HG03460 (cell line): Measurements from ENCODE around the gene NAP1L5.

Source experiments
- ATAC-seq: cut with Tn5 transposase; IDR thresholded peaks from one replicate; pipeline ENCODE4 v1.9.1; 2021; ENCODE audit not compliant: unreplicated experiment

Gene NAP1L5, protein sequence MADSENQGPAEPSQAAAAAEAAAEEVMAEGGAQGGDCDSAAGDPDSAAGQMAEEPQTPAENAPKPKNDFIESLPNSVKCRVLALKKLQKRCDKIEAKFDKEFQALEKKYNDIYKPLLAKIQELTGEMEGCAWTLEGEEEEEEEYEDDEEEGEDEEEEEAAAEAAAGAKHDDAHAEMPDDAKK

DNA sequence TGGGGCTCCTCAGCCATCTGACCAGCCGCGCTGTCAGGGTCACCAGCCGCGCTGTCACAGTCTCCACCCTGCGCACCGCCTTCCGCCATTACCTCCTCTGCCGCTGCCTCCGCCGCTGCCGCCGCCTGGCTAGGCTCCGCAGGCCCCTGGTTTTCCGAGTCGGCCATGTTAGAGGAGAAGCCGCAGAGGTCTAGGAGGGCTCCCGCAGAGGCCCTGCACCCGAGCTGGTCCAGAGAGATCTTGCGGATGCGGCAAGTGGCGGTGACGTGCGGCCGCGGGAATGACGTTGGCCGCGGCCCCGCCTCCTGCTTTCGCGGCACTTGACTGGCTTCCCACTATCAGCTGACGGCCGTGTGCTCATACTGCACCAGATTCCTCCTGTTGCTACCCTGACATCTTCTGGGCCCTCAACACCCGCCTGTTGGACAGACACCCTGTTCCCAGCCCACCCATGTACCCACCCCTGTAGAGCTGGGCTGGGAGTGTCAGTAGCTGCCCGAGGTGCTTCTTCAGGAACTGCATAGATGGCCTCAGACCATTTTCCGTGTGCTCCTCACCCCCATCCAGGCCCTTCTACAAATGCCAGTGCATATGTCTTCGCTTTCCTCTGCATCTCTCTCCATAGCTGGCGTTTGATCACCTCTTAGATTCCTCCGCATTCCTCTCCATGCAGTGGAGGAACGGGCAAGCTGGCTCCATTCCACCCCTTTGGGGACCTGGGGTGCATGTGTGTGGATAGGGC lies at the start of gene NAP1L5:
NAP1L5 (minus strand) TSS at position 242 of the 742 bp plus-strand sequence; CDS start at position 167, 75 bp downstream.
- ATAC-seq = peak; percentile 95

DNA sequence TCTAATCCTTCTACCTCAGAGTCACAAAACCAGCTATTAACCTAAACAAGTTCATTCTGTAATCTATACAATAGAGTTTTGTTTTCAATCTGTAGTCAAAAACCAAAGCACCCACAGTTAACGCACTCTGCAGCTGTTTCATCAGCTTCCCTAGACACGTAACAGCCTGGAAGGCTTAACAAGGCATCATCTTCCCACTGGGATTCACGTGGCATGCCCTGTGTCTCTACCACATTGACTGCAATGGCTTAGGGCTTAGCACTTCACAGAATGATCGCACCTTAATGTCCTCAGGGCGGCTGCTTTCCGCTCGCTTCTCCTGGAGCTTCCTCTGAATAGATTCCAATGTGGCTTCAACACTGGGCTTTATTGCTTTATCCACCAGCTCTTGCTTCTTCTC lies 49.7 kb upstream of the NAP1L5 start:
- ATAC-seq = no peak

DNA sequence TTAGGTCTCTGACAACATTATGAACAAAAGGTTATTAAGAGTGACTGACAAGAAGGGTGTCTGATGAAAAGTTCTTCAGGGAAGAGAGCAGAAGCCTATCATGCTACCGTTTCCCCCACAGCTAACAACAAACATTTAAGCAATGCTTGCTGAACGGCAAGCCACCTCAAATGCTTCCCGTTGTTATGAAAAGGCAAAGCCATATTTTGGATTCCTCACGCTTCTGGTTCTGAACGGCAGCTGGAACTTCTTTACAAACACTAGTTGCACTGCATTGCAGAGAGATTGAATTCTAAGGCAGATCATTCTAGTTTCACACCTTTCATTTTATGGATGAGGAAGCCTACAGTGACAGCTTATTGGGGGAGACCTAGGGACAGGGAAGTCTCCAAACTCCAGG lies 48.6 kb upstream of the NAP1L5 start:
- no peak for ATAC-seq

DNA sequence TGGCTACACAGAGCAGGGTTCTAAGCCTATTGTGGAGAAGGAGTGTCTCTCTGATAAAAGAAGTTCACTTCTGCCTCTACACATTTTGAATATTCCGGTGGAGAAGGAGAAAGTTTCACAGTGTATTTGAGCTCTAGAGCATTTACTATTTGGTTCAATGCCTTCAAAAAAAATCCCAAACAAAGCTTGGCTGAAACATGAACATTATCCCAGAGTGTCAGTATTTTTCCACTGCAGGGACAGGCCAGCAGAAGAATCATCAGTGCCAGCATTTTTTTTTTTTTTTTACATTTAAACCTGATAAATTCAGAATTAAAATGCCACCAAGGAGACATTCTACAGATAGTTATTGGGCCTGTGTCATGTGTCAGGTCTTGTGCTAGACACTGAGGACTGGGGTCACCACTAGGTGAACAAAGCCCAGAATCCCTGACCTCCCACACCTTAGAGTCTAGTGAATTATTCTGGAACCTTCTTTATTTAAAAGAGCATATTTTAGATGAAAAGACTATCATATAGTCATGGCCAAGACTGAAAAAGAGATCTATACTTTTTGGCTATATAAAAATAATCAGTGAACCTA lies 48.0 kb upstream of the NAP1L5 start:
- no peak for ATAC-seq

DNA sequence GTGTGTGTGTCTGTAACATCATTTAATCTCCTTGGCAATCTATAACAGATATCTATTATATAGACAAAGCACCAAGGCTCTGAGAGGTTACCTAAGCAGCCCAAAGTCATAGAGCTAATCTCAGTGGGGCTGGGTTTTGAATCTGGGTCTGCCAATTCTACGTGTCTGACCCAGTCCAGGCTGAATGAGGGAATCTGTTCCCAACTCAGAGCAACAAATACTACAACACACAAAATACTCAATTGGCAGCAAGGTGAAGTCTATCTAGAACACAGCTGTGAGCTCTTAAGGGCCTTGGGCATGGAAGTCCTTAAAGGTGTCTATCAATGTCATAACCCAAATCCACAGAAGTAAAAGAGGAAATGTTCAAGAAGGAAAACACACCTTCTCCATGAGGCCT lies 47.5 kb upstream of the NAP1L5 start:
- ATAC-seq = no peak

DNA sequence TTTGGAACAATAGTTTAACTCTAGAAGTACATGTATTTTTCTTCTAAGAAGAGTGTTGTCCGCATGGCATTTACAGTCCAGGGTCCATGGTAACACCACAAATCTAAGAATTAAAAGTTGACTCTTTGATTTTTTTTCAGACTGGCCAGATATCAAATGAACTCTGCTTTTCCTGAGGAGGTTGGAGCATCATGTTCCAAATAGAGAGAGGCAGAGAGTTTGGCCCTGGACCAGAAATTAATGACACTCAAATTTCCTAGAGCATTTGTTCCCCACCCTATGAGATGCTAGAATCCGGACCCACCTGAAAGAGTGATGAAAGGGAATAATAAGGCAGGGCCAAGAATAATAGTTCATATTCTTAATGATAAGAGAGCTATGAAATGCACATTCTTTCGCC lies 47.0 kb upstream of the NAP1L5 start:
- no peak for ATAC-seq

DNA sequence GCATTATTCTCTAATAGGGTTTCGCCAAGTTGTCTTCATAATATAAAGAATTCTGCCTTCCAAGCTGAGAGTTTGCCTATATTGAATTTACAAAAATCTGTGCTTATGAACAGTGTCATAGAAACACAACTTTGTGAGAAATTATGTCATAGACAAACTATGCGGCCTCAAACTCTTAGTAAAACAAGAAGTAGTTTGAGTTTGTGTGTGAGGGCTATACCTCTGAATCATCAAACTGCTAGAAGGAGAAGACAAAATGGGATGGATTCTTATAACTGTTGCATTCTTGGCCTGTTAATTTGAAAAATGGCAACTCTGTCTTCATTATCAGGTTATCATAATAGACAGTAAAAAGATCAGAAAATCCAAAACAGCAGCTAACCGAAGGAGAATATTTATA lies 46.1 kb upstream of the NAP1L5 start:
- ATAC-seq = no peak

DNA sequence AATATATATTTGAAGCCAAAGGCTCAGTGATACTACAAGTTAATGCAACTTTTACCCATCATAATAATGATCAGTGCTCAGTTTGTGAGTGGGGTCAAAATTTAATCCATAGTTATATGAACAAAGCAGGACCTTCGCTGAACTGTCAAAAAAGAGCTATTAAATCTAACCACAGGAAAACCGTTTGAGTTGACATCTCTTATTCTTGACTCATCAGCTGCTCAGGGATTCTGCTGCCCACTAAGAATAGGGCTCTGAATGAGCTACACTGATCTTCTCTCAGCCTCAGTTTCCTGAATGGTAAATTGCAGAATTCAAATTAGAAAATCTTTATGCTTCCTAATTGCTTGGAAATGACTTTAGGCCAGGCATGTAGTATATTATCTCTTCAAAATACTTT lies 44.9 kb upstream of the NAP1L5 start:
- no peak for ATAC-seq

DNA sequence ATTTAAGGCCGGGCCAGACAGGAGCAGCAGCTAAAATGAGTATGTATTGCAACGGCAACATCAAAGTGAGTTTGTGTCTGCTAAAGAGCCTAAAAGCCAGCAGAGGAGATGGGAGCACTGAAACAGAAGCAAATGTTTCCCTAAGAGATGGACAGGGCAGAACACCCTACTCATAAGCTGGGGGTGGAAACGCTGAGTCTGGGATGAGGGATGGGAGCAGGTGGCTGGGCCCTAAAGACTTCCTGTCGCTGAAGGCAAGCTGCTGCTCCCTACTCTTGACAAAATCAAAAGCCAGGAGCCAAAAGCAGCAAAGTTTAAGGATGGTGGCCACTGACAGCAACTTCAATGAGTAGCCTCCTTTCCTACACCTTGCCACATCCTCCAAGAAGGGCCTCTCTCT lies 40.6 kb upstream of the NAP1L5 start:
- ATAC-seq = no peak

DNA sequence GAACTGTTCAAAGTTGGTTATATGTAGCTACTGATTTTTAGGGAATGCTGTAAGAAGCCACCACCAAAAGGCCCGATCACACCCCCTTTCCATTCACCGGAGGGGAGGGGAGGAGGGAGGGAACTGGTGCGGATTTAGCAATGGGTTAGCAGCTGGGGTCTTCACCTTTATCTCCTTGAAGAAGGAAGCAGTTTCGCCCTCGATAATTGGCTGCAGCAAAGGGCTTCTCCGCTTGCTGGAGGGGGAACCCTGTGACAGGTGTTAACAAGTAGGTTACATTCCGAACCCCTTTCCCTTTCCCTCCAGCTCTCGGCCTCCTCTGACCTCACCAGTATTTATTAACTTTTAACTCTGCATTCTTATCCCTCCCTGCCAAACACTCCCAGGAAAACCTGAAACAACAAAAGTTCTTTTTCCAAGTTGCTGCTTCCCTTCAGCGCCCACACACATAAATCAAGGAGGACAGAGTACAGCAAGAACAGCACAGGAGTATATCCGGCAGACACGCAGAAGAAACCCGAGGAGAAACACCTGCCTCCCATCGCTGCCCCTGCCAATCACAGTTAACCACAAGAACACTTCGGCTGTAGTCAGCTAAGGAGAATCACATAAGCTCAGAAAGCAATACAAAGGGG lies 39.8 kb upstream of the NAP1L5 start:
- peak; percentile 96 for ATAC-seq

DNA sequence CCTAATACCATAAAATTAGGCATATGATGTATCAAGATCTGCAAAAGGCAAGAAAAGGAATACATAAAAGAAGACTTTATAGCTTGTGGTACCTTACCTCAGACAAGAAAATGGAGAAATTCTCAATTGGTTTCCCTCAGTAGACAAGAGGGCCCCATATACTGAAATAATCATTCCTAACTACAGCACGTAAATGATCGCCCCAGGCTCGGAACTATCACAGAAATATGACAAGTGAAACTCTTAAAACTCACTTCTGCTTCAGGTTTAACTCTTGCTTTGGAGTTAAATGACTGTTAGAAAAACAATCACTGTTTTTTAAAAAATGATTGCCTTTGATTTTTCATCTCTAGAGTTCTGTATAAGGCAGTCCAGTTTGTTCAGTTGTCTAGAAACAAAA lies 38.6 kb upstream of the NAP1L5 start:
- no peak for ATAC-seq

DNA sequence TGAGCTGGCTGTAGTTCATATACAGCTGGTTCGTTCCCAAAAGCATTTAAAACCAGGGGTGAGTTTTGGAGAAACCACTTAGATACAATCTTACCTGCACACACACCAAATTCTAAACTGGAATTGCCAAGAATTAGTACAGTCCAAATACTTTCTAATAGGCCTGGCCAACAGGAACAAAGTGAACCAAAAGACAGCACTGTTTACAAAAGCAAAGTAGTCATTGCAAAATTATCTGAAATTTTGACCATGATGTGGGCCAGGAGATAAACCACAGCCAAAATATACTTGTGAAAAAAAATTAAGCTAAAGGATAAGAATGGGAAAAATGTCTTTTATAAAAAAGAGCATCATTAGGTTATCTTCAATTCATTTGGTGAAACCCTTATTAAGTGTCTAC lies 37.9 kb upstream of the NAP1L5 start:
- no peak for ATAC-seq

DNA sequence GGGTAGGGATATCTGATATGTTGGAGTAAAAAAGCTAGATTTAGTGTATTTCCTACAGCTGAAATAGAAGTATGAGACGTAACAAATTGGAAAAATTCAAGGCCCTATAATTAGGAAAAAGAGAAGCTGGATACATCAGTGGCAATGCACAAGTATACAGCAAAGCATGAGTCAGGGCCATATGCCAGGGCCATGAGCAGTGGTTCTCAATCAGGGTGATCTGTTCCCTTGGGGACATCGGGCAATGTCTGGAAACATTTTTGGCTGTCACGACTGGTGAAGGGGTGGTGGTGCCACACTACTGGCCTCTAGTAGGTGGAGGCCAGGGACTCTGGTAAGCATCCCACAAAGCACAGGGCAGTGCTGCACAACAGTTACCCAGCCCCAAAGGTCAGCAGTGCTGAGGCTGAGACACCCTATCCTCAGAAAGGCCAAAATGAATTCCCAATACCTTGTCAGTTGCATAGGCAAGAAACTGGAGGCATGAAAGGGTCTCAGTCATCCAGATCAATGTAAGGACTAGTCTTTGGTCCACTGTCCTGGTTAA lies 36.8 kb upstream of the NAP1L5 start:
- ATAC-seq = no peak

DNA sequence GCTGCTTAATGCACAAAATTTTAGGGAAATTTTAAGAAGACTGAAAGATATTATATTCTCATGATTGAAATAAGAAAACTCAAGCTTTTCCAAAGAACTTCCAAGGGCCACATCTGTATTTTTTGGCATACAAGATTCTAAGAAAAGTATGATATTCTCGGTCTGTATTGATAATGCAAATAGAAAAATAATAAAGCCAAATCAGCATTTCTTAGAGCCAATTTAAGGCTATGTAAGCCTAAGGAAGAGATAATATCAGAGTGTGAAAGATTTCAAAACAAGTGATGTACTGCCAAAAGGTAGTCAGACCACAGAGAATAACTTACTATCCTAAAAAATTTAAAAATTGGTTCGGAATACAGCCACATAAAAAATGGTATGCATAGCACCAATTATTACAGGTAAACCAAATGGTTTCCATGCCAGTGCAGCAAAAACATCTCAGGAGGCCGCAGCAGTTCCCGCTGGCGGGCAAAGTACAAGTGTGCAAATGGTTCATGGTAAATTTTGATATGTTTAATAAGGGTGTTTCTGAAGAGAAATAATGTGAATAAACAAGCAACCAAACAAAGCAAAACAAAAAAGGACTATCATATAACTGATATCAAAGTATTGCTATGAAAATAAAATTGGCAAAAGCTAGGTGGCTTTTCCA lies 35.2 kb upstream of the NAP1L5 start:
- no peak for ATAC-seq

DNA sequence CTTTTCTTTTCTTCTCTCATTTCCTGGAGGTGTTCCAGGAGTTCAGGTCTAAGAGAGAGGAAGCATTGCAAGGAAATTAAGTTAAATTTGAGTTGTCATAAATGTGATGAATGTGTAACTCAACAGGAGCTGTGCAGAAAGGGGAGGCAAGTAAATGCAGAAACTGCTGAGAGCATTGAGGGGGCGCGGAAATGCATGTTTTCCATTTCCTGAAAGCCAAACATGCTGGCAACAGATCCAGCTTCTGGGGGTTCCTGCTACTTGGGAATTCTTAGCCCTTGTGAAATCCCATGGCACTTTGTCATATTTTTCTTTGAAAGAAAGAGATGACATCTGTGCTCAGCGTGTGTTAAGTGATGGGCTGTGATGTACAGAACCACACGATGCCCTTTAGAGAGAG lies 33.8 kb upstream of the NAP1L5 start:
- no peak for ATAC-seq

DNA sequence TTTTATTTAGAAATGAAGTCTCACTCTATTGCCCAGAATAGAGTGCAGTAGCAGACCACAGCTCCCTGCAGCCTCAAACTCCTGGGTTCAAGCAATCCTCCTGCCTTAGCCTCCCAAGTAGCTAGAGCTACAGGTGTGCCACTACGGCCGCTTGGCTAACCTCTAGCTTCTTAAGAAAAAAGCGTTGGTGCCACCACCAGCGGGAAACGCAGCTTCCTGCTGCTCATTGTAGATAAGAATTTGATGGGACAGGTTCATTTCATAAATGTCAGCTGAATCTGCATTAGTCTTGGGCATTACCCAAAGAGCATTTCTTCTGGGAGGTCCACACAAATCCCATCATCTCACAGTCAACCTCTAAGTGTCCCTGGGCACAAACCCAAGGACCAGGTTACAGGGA lies 33.2 kb upstream of the NAP1L5 start:
- ATAC-seq = no peak

DNA sequence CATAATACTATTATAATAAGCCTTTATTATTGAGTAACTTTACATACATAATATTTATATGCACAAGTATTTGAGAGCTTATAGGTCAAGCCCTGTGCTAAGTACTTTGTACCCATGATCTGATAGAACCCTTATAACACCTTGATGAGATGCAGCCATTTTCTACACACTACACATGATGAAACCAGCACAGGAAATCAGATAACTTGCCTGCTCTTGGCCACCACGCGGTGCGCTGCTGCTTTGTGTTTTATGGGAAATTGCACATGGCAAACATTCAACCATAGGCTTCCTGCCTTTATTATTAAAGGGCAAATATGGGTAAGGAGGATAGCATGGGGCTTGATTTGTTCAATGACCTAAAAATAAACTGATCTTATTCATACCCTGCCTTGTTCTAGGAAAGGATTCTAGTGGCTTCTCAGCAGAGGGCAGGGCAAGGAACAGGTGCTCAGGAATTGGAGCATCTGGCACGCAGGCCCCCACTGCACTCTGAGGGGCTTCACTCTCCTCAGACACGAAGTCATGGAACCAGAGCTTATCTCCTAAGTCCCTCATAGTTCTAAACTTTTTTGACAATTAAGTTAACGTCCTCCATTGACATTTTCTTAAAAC lies 31.6 kb upstream of the NAP1L5 start:
- ATAC-seq = no peak

DNA sequence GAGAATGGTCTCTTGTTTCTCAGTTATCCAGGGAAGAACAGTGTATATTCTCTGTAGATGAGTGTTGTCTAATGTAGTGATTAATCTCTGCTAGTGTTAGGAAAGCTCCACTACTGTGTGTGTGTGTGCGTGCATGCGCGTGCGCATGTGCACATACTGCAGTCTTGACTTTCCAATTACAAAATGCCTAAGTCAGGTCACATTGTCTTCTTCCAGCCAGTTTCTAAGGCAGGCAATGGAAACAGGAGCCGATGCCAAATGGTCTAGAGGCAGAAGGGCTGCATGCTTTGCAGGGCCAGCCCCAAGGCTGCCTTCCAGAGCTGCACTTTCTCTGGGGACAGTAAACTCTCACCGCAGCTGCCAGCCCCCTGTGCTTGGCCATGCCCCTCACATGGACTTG lies 30.5 kb upstream of the NAP1L5 start:
- no peak for ATAC-seq

DNA sequence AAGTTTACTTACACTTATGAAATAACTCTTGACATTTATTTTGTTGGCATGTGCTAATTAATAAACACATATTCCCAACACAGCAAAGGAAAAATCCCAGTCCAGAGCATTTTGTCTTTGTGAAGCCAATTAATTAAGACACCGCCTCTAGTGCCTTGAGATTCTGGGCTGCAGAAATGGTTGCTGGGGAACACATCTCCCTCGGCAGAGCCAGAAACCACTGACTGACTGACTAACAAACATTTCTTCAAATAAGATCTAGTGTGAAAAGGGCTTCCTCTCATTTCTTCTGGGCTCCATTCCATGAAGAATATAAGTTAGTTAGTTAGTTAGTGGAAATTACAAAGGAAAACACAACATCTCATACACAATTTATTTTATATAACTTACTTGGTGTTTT lies 28.4 kb upstream of the NAP1L5 start:
- no peak for ATAC-seq

DNA sequence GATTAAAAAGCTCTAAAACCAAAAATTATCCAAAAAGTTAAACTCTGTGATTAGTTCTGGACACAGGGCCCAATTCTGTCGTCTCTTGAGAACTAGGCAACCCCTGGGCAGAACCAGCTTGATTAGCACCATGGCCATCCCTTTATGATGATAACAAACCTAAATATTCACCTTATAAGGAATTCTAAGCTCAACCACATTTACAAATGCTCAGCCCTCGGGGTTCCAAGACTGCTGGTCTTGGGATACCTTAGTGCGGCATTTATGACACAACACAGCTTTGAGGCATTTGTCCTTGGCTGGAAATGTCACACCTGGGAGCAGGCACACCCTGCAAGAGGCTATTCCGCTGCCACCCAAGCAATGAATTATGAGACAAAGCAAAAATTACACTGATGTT lies 27.5 kb upstream of the NAP1L5 start:
- no peak for ATAC-seq

DNA sequence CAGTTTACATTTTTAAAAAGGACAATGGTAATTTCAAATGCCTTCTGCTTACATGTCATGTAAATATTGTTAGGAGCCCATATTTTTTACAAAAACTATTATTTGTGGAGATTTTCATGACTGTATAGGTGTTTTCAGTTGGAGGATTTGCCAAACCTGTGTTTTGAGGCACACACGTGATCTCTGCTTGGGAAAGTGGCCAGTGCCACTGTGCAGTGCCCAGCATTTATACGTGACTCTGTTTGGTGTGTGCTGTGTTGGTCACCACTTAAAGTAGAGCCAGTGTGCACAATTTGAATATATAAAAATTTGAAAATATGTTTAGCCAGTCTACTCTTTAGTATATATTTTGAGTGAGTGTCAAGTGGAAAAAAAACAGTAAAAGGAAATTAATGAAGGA lies 26.8 kb upstream of the NAP1L5 start:
- no peak for ATAC-seq
